CD4-positive, alpha-beta T cell treated with Interleukin-17A for 4 hours (primary cell): ENCODE results near the gene TNFSF9.
A peak's percentile ranks its signal among the peaks of the same experiment; 100 is the strongest.
"Not testable (repeated sequence)": the region's sequence is repeated elsewhere in the genome, so short reads cannot be mapped to it uniquely, and the experiment has no call there.

ENCODE experiments used
- DNase-seq: peaks from one replicate; pipeline ENCODE4 v3.0.0-alpha.2; 2020; ENCODE audit warnings: mixed read lengths

TNFSF9 gene

DNA sequence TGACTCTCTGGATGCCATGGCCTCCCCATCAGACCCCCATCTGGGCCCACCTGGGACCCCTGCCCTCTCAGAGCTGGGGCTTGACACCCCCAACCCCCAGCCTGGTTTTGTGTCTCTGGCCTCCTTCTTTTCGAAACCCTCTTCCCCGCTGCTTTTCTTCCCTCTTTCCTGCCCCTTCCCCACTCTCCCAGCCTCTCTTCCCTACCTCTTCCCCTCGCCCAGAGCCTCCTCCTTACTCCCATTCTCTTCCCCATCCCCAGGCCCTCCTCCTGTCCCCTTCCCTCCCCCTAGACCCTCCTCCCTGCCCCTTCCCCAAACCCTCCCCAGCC is 2.1 kb downstream of the TNFSF9 start:
- no peak for DNase-seq

- DNase-seq = no peak
These were observed 3.1 kb downstream of the TNFSF9 start for GRCh38 chr19:6533746-6534418.

- DNase-seq = no peak
These were observed 3.7 kb downstream of the TNFSF9 start for GRCh38 chr19:6534451-6535093.

DNA sequence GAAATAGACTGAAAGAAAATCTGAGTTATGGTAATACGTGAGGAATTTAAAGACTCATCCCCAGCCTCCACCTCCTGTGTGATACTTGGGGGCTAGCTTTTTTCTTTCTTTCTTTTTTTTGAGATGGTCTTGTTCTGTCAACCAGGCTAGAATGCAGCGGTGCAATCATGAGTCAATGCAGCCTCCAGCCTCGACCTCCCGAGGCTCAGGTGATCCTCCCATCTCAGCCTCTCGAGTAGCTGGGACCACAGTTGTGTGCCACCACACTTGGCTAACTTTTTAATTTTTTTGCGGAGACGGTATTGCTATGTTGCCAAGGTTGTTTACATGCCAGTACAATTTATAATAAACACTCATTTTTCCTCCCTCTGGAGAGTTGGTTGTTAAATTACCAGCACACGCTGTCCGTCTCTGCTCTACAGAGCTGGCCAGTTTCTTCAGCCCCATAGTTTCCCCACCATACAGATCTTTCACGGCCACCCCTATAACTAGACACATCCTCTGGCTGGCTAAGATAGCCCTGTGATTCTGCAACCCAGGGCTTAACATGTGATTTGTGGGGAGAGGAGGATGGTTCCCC is 4.8 kb downstream of the TNFSF9 start:
- no peak for DNase-seq

- DNase-seq = no peak
These were observed 8.7 kb downstream of the TNFSF9 start for GRCh38 chr19:6539514-6539913.

- DNase-seq = no peak
These were observed 10.3 kb downstream of the TNFSF9 start for GRCh38 chr19:6540918-6541689.

GRCh38 chr19:6543866-6544347 is 13.1 kb downstream of the TNFSF9 start:
- DNase-seq = no peak

GRCh38 chr19:6550679-6551078 is 19.9 kb downstream of the TNFSF9 start:
- not testable (repeated sequence) for DNase-seq

GRCh38 chr19:6551091-6551490 is 20.3 kb downstream of the TNFSF9 start:
- DNase-seq = no peak

GRCh38 chr19:6551607-6552450 is 21.0 kb downstream of the TNFSF9 start:
- DNase-seq = peak; percentile 75

DNA sequence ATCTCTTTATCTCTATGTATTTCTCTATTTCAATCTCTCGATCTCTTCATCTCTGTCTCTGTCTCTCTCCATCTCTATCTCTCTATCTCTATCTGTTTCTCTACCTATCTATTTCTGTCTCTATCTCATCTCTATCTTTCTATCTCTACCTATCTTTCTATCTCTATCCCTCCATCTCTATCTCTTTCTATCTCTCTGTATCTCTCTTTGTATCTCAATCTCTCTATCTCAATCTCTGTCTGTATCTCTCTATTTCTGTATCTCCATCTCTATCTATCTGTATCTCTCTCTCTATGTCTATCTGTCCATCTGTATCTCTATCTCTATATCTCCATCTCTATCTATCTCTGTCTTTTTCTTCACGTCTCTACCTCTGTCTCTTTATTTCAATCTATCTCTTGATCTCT is 25.2 kb downstream of the TNFSF9 start:
- DNase-seq = no peak

GRCh38 chr19:6556480-6557195 is 25.8 kb downstream of the TNFSF9 start:
- DNase-seq = no peak

DNA sequence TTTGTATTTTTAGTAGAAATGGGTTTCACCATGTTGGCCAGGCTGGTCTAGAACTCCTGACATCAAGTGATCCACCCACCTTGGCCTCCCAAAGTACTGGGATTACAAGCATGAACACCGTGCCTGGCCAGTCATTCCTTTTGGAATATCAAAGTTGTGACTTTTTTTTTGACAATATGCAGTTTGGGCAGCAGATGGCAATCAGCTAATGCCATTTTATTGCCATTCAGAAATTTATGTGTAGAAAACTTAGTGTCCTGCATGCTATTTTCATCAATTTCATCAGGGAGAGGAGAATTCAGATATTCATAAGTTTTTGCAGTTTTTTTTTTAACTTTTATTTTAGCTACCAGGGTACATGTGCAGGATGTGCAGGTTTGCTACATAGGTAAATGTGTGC is 31.6 kb downstream of the TNFSF9 start:
- DNase-seq = not testable (repeated sequence)

GRCh38 chr19:6564393-6564792 is 33.6 kb downstream of the TNFSF9 start:
- no peak for DNase-seq

GRCh38 chr19:6566727-6567126 is 35.9 kb downstream of the TNFSF9 start:
- DNase-seq = not testable (repeated sequence)

GRCh38 chr19:6568010-6568526 is 37.2 kb downstream of the TNFSF9 start:
- DNase-seq = no peak

GRCh38 chr19:6568816-6569215 is 38.0 kb downstream of the TNFSF9 start:
- DNase-seq = no peak

GRCh38 chr19:6570764-6571163 is 39.9 kb downstream of the TNFSF9 start:
- no peak for DNase-seq

GRCh38 chr19:6571167-6571566 is 40.3 kb downstream of the TNFSF9 start:
- DNase-seq = no peak

GRCh38 chr19:6572217-6572616 is 41.4 kb downstream of the TNFSF9 start:
- no peak for DNase-seq

DNA sequence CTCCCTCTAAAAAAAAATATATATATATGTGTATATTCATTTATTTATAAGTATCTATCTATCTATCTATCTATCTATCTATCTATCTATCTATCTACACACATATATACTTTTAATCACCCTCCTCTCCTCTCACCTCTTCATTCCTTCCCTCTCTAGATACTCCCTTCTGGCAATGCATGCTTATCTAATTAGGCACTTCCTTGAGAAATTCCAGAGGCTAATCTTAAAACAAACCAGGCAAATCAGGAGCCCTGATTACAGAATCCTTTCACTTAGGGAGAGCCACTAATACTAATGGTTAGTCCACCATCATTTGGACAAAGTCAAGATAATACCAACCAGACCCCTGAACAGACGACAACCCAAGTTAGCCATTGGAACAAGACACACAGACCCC is 42.5 kb downstream of the TNFSF9 start:
- DNase-seq = no peak
